ENCODE data around the gene BPIFB1.

The BPIFB1 gene

DNA sequence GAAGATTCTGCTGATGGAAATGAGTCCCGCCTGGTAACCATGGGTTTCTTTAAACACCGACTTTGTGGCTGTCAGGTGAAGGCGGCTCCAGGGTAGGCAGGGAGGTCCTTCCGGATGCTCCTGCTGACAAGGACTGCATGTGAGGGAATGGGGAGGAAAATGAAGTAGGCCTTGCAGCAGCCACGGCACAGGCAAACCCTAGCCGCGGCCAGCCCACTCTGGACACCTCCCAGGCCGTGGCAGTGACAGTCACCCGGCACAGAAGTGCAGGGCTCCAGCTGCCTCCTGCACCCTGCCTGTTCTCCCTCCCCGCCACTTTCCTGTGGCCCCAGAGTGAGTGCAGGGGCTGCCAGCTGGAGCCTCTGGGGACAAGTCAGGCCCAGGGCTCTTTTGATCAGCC is 21.0 kb downstream of the BPIFB1 start:
- H3K4me3 ChIP-seq (ENCODE audit: low read length) = no peak overlapping the region
- DNase-seq (ENCODE audit: low read depth) = no peak
- TF ChIP-seq, protein P1, sequence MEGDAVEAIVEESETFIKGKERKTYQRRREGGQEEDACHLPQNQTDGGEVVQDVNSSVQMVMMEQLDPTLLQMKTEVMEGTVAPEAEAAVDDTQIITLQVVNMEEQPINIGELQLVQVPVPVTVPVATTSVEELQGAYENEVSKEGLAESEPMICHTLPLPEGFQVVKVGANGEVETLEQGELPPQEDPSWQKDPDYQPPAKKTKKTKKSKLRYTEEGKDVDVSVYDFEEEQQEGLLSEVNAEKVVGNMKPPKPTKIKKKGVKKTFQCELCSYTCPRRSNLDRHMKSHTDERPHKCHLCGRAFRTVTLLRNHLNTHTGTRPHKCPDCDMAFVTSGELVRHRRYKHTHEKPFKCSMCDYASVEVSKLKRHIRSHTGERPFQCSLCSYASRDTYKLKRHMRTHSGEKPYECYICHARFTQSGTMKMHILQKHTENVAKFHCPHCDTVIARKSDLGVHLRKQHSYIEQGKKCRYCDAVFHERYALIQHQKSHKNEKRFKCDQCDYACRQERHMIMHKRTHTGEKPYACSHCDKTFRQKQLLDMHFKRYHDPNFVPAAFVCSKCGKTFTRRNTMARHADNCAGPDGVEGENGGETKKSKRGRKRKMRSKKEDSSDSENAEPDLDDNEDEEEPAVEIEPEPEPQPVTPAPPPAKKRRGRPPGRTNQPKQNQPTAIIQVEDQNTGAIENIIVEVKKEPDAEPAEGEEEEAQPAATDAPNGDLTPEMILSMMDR (conservative IDR thresholded peaks at IDR 0.05; ENCODE audit: low read length) = no peak

DNA sequence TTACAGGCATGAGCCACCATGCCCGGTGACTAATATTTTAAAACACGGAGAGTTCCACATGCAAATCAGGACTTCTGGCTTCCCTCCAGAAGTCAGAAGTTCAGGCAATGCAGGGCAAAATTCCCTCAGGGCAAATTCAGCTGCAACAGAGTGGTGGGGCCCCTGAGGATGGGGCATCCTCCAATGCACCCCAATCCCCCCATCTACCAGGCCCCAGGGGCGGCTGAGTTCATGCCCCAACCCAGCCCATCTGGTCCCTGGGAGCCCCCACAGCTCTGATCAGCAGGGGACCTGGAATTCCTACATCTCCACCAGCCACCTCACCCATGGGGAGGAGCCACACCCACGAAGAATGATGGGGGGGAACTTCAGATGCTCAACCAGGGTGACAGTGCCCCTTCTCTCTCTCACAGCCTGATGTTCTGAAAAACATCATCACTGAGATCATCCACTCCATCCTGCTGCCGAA is 22.6 kb downstream of the BPIFB1 start:
- TF ChIP-seq, protein P1 (conservative IDR thresholded peaks at IDR 0.05; ENCODE audit: low read length) = no peak
- DNase-seq (ENCODE audit: low read depth) = peak; percentile 44
- no peak overlapping the region for H3K4me3 ChIP-seq (ENCODE audit: low read length)

DNA sequence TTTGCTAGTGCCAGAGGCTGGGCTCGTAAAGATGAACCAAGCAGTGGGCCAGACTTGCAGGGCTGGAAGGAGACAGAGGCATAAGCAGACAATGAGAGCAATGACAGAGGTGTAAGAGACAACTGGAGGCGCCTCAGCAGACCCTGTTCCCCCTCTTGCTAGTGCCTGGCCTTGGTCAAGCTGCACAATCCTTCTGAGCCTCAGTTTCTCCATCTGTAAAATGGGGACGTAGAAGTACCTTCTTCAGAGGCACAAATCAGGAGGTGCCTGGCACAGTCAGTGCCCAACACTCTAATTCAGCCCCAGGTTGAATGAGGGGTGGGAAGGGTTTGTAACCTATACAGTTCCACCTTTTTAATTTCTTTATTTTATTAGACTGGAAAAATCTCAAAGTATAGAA is 23.2 kb downstream of the BPIFB1 start:
- no peak for DNase-seq (ENCODE audit: low read depth)
- TF ChIP-seq, protein P1 (conservative IDR thresholded peaks at IDR 0.05; ENCODE audit: low read length) = no peak

DNA sequence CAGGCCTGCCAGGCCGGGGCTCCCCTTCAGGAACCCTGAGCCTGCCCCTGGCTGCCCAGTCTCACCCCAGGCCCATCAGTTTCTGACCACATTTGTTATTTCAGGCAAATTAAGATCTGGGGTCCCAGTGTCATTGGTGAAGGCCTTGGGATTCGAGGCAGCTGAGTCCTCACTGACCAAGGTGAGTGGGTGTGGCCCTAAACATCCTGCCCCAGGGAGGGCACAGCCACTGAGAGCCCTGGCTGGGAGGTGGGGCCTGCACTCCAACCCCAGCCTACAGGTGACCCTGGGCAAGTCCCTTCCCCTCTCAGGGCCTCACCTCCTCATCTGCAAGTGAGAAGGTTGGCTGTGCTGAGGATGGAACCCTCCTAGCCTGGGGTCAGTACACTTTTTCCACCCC is 23.8 kb downstream of the BPIFB1 start:
- TF ChIP-seq, protein P1 (conservative IDR thresholded peaks at IDR 0.05; ENCODE audit: low read length) = no peak
- DNase-seq (ENCODE audit: low read depth) = no peak
- H3K4me3 ChIP-seq (ENCODE audit: low read length) = no peak overlapping the region

More for the DNA sequence above, 23.2 kb downstream of the BPIFB1 start:
- H3K4me3 ChIP-seq (ENCODE audit: low read length) = no peak overlapping the region

DNA sequence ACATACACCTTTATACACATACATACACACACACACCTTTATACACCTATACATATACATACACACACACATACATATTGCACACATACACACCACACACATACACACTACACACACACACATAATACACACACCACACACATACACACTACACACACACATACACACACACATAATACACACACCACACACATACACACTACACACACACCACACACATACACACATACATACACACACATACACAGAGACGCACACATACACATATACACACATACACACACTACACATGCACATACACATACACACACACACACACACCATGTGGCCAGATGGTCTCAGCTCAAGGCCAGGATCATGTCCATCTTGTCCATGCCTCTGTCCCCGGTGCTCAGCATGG is 25.7 kb downstream of the BPIFB1 start:
- TF ChIP-seq, protein P1 (conservative IDR thresholded peaks at IDR 0.05; ENCODE audit: low read length) = no peak

DNA sequence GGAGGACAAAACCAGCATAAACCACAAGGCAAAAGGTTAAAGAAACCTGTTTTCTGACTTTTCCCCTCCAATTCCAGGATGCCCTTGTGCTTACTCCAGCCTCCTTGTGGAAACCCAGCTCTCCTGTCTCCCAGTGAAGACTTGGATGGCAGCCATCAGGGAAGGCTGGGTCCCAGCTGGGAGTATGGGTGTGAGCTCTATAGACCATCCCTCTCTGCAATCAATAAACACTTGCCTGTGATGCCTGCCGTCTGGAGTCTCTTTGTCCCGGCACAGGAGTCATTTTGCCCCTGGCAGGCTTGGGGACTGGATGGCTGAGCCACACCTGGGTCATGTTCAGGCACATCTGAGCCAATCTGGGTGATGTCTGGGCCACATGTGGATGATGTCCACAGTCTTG is 26.6 kb downstream of the BPIFB1 start:
- H3K4me3 ChIP-seq (ENCODE audit: low read length) = no peak overlapping the region
- TF ChIP-seq, protein P1 (conservative IDR thresholded peaks at IDR 0.05; ENCODE audit: low read length) = no peak
- DNase-seq (ENCODE audit: low read depth) = no peak

More for the DNA sequence above, 25.7 kb downstream of the BPIFB1 start:
- no peak overlapping the region for H3K4me3 ChIP-seq (ENCODE audit: low read length)
- no peak for DNase-seq (ENCODE audit: low read depth)

DNA sequence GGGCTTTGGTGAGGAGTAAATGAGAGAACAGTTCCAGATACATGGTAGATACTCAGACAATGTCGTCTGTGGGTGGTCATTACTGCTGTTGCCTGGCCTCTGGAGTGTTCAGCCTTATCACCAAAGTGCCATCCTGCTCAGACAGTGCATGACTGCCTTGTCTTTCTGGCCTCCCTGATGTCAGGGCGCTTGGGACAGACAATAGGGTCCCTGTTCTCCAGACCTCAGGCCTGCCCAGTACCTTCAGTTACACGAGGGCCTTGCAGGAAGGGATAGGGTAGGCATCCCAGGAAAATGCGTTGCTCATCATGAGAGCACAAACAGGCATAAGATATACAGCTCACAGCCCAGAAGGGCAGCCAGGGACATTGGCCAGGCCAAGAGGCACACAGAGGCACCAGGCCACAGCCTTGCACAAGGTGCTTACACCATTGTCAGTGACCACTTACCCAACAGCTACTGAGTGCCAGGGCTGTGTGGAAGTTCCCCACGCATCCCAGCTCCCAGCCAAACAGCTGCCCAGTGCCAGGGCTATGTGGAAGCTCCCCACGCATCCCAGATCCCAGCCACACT is 27.4 kb downstream of the BPIFB1 start:
- no peak for DNase-seq (ENCODE audit: low read depth)
- TF ChIP-seq, protein P1 (conservative IDR thresholded peaks at IDR 0.05; ENCODE audit: low read length) = no peak
- H3K4me3 ChIP-seq (ENCODE audit: low read length) = no peak overlapping the region

All from AG10803 (cell line).